22Rv1 (cell line): ENCODE measurements around the gene HRCT1.
"Not testable (repeated sequence)": the region's sequence is repeated elsewhere in the genome, so short reads cannot be mapped to it uniquely, and the experiment has no call there.

Experiments
- H3K27ac ChIP-seq: fragments of 450-650 bp; 2 replicates; pipeline ENCODE4 v1.5.1; 2017
- CTCF ChIP-seq: fragments of 450-650 bp; IDR thresholded peaks from 2 replicates; pipeline ENCODE4 v1.5.1; 2017; ENCODE audit warnings: mild to moderate bottlenecking
- ZFX ChIP-seq: fragments of 450-650 bp; IDR thresholded peaks from 2 replicates; pipeline ENCODE4 v1.6.1; 2017; ENCODE audit warnings: antibody characterized with exemption, borderline replicate concordance

Gene HRCT1

GRCh38 chr9:35892051-35892450, 14.0 kb upstream of the HRCT1 start:
- no peak overlapping the region for H3K27ac ChIP-seq

GRCh38 chr9:35896570-35896969, 9.4 kb upstream of the HRCT1 start:
- H3K27ac ChIP-seq, result no peak overlapping the region
- no peak for TF ChIP-seq CTCF

More at GRCh38 chr9:35892051-35892450, 14.0 kb upstream of the HRCT1 start:
- TF ChIP-seq CTCF (no peak), ZFX (no peak)

- H3K27ac ChIP-seq, result not testable (repeated sequence)
Measured at GRCh38 chr9:35897376-35898099, 8.5 kb upstream of the HRCT1 start.

GRCh38 chr9:35898337-35898736, 7.7 kb upstream of the HRCT1 start:
- no peak overlapping the region for H3K27ac ChIP-seq
- TF ChIP-seq CTCF (no peak), ZFX (no peak)

- H3K27ac ChIP-seq, result no peak overlapping the region
- no peak for TF ChIP-seq CTCF
- TF ChIP-seq ZFX, result no peak
Measured at GRCh38 chr9:35899021-35899420, 7.0 kb upstream of the HRCT1 start.

- TF ChIP-seq ZFX (no peak), CTCF (peak; percentile 88)
- no peak overlapping the region for H3K27ac ChIP-seq
Measured at GRCh38 chr9:35903049-35903448, 3.0 kb upstream of the HRCT1 start.

GRCh38 chr9:35904338-35904737, 1.7 kb upstream of the HRCT1 start:
- no peak overlapping the region for H3K27ac ChIP-seq
- TF ChIP-seq ZFX (no peak), CTCF (no peak)

- TF ChIP-seq ZFX, result no peak
- no peak overlapping the region for H3K27ac ChIP-seq
Measured at GRCh38 chr9:35905051-35905781, 786 bp upstream of the HRCT1 start.
